ENCODE measurements around the gene TADA1. TPM values are rescaled to one million over a fixed set of nuclear protein-coding genes. Genes with fewer than 3 reads are reported as not detected.

The TADA1 gene
- total RNA-seq, 6 experiments from 2014 or later: 7.3 to 16.7 (median 11.4) TPM

GRCh38 chr1:166814611-166815010 is 61.5 kb downstream of the TADA1 start:
- Histone ChIP-seq H3K4me3 (no peak overlapping the region), H3K4me1 (peaks cover 0 to 14% (median 6%) of the 10 kb centered on the region in 4 donors), H3K27ac (no peak overlapping the region), H3K9me3 (no peaks in the 10 kb centered on the region), H3K36me3 (no peaks in the 10 kb centered on the region), H3K27me3 (no peaks in the 10 kb centered on the region)
- peak in 2 of 4 donors; percentile 46 to 57 for ATAC-seq
- DNase-seq: no peak
- no peak for TF ChIP-seq POLR2A (IDR thresholded peaks at IDR 0.05)
- no peak for TF ChIP-seq CTCF (IDR thresholded peaks at IDR 0.05)
- 61% methylated on average over 2 of the region's 2 CpGs for WGBS (ENCODE audit: insufficient coverage, low coverage, low lambda C conversion rate, missing lambda C conversion rate)
- intact Hi-C loops (cut with DNase I): no loop called here

GRCh38 chr1:166813508-166814223 is 62.4 kb downstream of the TADA1 start:
- H3K27ac ChIP-seq: no peak overlapping the region
- WGBS (ENCODE audit: insufficient coverage, low coverage, low lambda C conversion rate, missing lambda C conversion rate): 29% methylated on average over 2 of the region's 2 CpGs
- ATAC-seq (peak; percentile 80 to 96 (median 86)), DNase-seq (no peak)
- intact Hi-C loops (cut with DNase I): no loop called here
- no peaks in the 10 kb centered on the region for H3K36me3 ChIP-seq
- TF ChIP-seq CTCF (IDR thresholded peaks at IDR 0.05) (peak in 2 of 4 donors; percentile 22), POLR2A (IDR thresholded peaks at IDR 0.05) (no peak)
- no peak overlapping the region for H3K4me3 ChIP-seq
- H3K27me3 ChIP-seq: no peaks in the 10 kb centered on the region
- no peaks in the 10 kb centered on the region for H3K9me3 ChIP-seq
- H3K4me1 ChIP-seq: peaks cover 0 to 14% (median 6%) of the 10 kb centered on the region in 4 donors

GRCh38 chr1:166811691-166812090 is 64.4 kb downstream of the TADA1 start:
- 56% methylated on average over 2 of the region's 2 CpGs for WGBS (ENCODE audit: insufficient coverage, low coverage, low lambda C conversion rate, missing lambda C conversion rate)
- intact Hi-C loops (cut with DNase I): no loop called here
- Histone ChIP-seq H3K4me3 (no peak overlapping the region), H3K4me1 (peaks cover 0 to 14% (median 6%) of the 10 kb centered on the region in 4 donors), H3K9me3 (no peaks in the 10 kb centered on the region), H3K27ac (no peak overlapping the region), H3K36me3 (no peaks in the 10 kb centered on the region), H3K27me3 (no peaks in the 10 kb centered on the region)
- DNase-seq: no peak
- TF ChIP-seq CTCF (IDR thresholded peaks at IDR 0.05) (no peak), POLR2A (IDR thresholded peaks at IDR 0.05) (no peak)
- no peak for ATAC-seq

GRCh38 chr1:166808952-166809351 is 67.1 kb downstream of the TADA1 start:
- ATAC-seq: no peak
- Histone ChIP-seq H3K4me3 (no peak overlapping the region), H3K9me3 (no peaks in the 10 kb centered on the region), H3K27ac (no peak overlapping the region), H3K4me1 (peaks cover 0 to 11% (median 5%) of the 10 kb centered on the region in 4 donors), H3K27me3 (no peaks in the 10 kb centered on the region), H3K36me3 (no peaks in the 10 kb centered on the region)
- DNase-seq: no peak
- 80% methylated on average over 2 of the region's 2 CpGs for WGBS (ENCODE audit: insufficient coverage, low coverage, low lambda C conversion rate, missing lambda C conversion rate)
- TF ChIP-seq CTCF (IDR thresholded peaks at IDR 0.05) (no peak), POLR2A (IDR thresholded peaks at IDR 0.05) (no peak)
- intact Hi-C loops (cut with DNase I): no loop called here

Other genes starting within 250 kb of the TADA1 start
- 10 to 100 TPM in 5 of 6 experiments, 1 to 10 TPM in 1; 9.0 to 15.7 (median 12.3) TPM for gene POGK, start 36.8 kb downstream of the TADA1 start, total RNA-seq
- 1 to 10 TPM; 1.4 to 3.7 (median 2.2) TPM for gene ILDR2, start 99.3 kb upstream of the TADA1 start, total RNA-seq
- gene MAEL, start 113.0 kb upstream of the TADA1 start, total RNA-seq: under 1 TPM in 1 of 6 experiments, not detected in 5; 0.15 TPM
- gene GPA33, start 214.1 kb upstream of the TADA1 start, total RNA-seq: under 1 TPM in 1 of 6 experiments, not detected in 5; 0.12 TPM
- gene STYXL2, start 217.8 kb upstream of the TADA1 start, total RNA-seq: under 1 TPM in 1 of 6 experiments, not detected in 5; 0.12 TPM

Measured in right lobe of liver (tissue), 6 donors.